Measurements from ENCODE around the gene NCLN. TPM values are rescaled to one million over a fixed set of nuclear protein-coding genes. Genes with fewer than 3 reads are reported as not detected.
"Not testable (repeated sequence)": the region's sequence is repeated elsewhere in the genome, so short reads cannot be mapped to it uniquely, and the experiment has no call there.

NCLN gene
- total RNA-seq, 1 donor from 2014 or later: 57.0 TPM

- DNase-seq (ENCODE audit: low read depth): no peak
- no peaks in the 10 kb centered on the region for H3K27me3 ChIP-seq (ENCODE audit: control insufficient read depth, insufficient read depth, low read length)
- H3K4me3 ChIP-seq (ENCODE audit: low read depth, low read length): no peak overlapping the region
- H3K36me3 ChIP-seq (ENCODE audit: control insufficient read depth, insufficient read depth, low read length): no peaks in the 10 kb centered on the region
- TF ChIP-seq CTCF (IDR thresholded peaks at IDR 0.05; ENCODE audit: insufficient read depth, low read length, poor library complexity, severe bottlenecking): no peak
These were observed 16.2 kb downstream of the NCLN start for GRCh38 chr19:3201911-3202310.

- no peak overlapping the region for H3K4me3 ChIP-seq (ENCODE audit: low read depth, low read length)
- DNase-seq (ENCODE audit: low read depth): no peak
- no peaks in the 10 kb centered on the region for H3K27me3 ChIP-seq (ENCODE audit: control insufficient read depth, insufficient read depth, low read length)
- TF ChIP-seq CTCF (IDR thresholded peaks at IDR 0.05; ENCODE audit: insufficient read depth, low read length, poor library complexity, severe bottlenecking): no peak
- no peaks in the 10 kb centered on the region for H3K36me3 ChIP-seq (ENCODE audit: control insufficient read depth, insufficient read depth, low read length)
These were observed 16.6 kb downstream of the NCLN start for GRCh38 chr19:3202346-3202745.

GRCh38 chr19:3202895-3203294 is 17.2 kb downstream of the NCLN start:
- not testable (repeated sequence) for H3K4me3 ChIP-seq (ENCODE audit: low read depth, low read length); H3K27me3 ChIP-seq (ENCODE audit: control insufficient read depth, insufficient read depth, low read length); DNase-seq (ENCODE audit: low read depth); H3K36me3 ChIP-seq (ENCODE audit: control insufficient read depth, insufficient read depth, low read length)

- DNase-seq (ENCODE audit: low read depth): no peak
- Histone ChIP-seq H3K4me3 (ENCODE audit: low read depth, low read length) (no peak overlapping the region), H3K27me3 (ENCODE audit: control insufficient read depth, insufficient read depth, low read length) (no peaks in the 10 kb centered on the region), H3K36me3 (ENCODE audit: control insufficient read depth, insufficient read depth, low read length) (no peaks in the 10 kb centered on the region)
- TF ChIP-seq CTCF (IDR thresholded peaks at IDR 0.05; ENCODE audit: insufficient read depth, low read length, poor library complexity, severe bottlenecking): no peak
These were observed 18.3 kb downstream of the NCLN start for GRCh38 chr19:3203805-3204645.

- DNase-seq (ENCODE audit: low read depth): no peak
- no peak overlapping the region for H3K4me3 ChIP-seq (ENCODE audit: low read depth, low read length)
- H3K36me3 ChIP-seq (ENCODE audit: control insufficient read depth, insufficient read depth, low read length): no peaks in the 10 kb centered on the region
- no peak for TF ChIP-seq CTCF (IDR thresholded peaks at IDR 0.05; ENCODE audit: insufficient read depth, low read length, poor library complexity, severe bottlenecking)
- H3K27me3 ChIP-seq (ENCODE audit: control insufficient read depth, insufficient read depth, low read length): no peaks in the 10 kb centered on the region
These were observed 19.0 kb downstream of the NCLN start for GRCh38 chr19:3204646-3205275.

- H3K27me3 ChIP-seq (ENCODE audit: control insufficient read depth, insufficient read depth, low read length): peaks cover 4% of the 10 kb centered on the region
- H3K4me3 ChIP-seq (ENCODE audit: low read depth, low read length): no peak overlapping the region
- no peak for TF ChIP-seq CTCF (IDR thresholded peaks at IDR 0.05; ENCODE audit: insufficient read depth, low read length, poor library complexity, severe bottlenecking)
- DNase-seq (ENCODE audit: low read depth): no peak
- no peaks in the 10 kb centered on the region for H3K36me3 ChIP-seq (ENCODE audit: control insufficient read depth, insufficient read depth, low read length)
These were observed 20.7 kb downstream of the NCLN start for GRCh38 chr19:3206216-3206953.

Data from kidney epithelial cell (primary cell).